Heart left ventricle (tissue), 13 donors: ENCODE measurements around the gene RREB1.

Experiments
- POLR2A ChIP-seq, 2 donors: fragments of 450-650 bp; IDR thresholded peaks; one replicate each; pipeline ENCODE4 v1.6.1; 2017; ENCODE audit warnings: antibody characterized with exemption in 2 of 2, mild to moderate bottlenecking in 2 of 2, moderate library complexity in 2 of 2
- TF ChIP-seq, protein P1 (sequence below), 12 donors: fragments of 200-600 bp; sonication (generic) in 4 of 12; IDR thresholded peaks; one replicate each; pipeline versions ENCODE4 v1.5.0 to v1.8.0; 2018 to 2022; ENCODE audit warnings: antibody characterized with exemption in 12 of 12, mild to moderate bottlenecking in 5 of 12
- donor health status: ischemic (EF 13 %, LVEDD 7.1; RV severe dilation, severe dysfunction).
- donor health status: DM: no; HTN: yes; CAD: no.
- donor health status: DM: no; HTN: no; CAD: no.
- donor health status: ischemic (EF 25% LVEDD 6.9; RV normal size, moderate dysfunction).
- donor health status: ischemic (EF 25% LVEDD 5.7; RV mildly dilated, moderate dysfunction).
- donor health status: ischemic (EF 35%, LVEDD 5.7; RV mildly dilated, moderate dysfunction).
- donor health status: nonischemic (EF 11% LVEDD 7.7; RV severe dilation, severe dysfunction).
- donor health status: DM: yes; HTN: yes; CAD: no.
- donor health status: PGD.
- donor health status: ischemic (EF 29% LVEDD 5.4; RV normal size, mild dysfunction).
- donor health status: nonischemic (EF 23%, LVEDD 6.1; RV moderate dilation, normal function).

DNA sequence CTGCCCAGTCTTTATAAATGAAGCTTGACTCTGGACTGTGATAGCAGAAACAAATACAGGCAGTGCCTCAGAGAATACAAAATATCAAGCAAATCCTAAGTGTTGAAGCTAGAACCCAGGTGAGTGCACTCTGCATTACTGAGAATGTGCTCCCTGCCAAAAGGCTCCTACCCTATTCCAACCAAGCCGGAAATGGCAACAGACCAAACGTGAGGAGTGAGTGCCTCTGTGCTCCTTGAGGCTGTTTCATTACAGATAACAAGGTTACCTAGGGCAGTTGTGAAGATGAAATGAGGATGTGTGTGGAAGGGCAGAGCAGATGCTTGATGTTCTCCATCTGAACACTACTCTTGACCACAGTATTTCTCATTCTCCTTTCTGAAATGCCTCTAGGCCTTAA lies 175.9 kb downstream of the RREB1 start:
- TF ChIP-seq, protein P1, sequence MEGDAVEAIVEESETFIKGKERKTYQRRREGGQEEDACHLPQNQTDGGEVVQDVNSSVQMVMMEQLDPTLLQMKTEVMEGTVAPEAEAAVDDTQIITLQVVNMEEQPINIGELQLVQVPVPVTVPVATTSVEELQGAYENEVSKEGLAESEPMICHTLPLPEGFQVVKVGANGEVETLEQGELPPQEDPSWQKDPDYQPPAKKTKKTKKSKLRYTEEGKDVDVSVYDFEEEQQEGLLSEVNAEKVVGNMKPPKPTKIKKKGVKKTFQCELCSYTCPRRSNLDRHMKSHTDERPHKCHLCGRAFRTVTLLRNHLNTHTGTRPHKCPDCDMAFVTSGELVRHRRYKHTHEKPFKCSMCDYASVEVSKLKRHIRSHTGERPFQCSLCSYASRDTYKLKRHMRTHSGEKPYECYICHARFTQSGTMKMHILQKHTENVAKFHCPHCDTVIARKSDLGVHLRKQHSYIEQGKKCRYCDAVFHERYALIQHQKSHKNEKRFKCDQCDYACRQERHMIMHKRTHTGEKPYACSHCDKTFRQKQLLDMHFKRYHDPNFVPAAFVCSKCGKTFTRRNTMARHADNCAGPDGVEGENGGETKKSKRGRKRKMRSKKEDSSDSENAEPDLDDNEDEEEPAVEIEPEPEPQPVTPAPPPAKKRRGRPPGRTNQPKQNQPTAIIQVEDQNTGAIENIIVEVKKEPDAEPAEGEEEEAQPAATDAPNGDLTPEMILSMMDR (IDR thresholded peaks at IDR 0.05), result no peak
- no peak for TF ChIP-seq POLR2A (IDR thresholded peaks at IDR 0.05)
